GM21717 (cell line): Measurements from ENCODE around the gene GANC.

Experiments used
- ATAC-seq: cut with Tn5 transposase; IDR thresholded peaks from one replicate; pipeline ENCODE4 v1.9.1; 2021; ENCODE audit warnings: mild to moderate bottlenecking, moderate library complexity; ENCODE audit not compliant: unreplicated experiment

Gene GANC

DNA sequence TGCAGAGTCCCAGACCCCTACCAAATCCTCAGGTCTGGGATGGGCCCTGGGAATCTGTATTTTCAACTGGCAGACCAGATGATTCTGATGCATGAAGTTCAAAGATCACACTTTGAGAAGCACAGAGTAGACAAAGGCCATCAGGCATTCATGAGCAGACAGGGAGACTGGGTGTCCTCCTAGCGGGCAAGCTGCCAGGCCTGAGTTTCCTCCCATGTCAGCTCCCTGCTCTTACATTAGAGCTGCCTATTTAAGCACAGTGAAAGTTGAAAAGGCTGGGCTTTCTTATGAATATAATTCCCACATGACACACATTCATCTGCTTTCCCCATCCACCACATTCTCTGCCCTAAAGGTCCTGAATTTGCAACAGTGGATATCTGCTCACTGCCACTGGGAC lies 100.3 kb downstream of the GANC start:
- no peak for ATAC-seq

DNA sequence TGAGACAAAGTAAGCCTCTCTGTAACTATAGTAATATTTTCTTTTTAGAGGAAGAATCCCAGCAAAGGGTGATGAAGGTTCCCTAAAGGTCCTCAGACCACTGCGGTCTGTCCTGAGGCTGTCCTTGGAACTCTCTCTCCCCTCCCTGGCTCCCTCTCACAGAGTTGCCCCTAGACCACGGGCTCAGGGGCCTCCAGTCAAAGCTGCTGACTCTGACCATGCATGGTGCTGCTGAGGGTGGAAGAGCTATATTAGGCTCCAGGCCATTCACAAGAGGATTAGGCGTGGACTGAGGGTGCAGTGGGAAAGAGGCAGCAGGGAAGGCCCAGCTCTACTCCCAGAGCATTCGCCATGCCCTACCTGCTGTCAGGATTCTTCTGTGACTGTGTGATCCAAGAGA lies 100.9 kb downstream of the GANC start:
- no peak for ATAC-seq

DNA sequence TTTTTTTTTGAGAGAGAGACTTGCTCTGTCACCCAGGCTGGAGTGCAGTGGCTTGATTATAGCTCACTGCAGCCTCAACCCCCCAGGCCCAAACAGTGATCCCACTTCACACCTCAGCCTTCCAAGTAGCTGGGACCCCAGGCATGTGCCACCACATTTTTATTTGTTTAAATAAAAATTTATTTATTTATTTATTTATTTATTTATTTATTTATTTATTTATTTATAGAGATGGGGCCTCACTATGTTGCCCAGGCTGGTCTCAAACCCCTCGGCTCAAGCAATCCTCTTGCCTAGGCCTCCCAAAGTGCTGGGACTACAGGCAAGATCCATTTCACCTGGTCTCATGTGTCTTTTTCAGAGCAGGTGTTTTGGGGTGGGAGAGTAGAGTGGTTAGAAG lies 101.8 kb downstream of the GANC start:
- ATAC-seq: no peak

DNA sequence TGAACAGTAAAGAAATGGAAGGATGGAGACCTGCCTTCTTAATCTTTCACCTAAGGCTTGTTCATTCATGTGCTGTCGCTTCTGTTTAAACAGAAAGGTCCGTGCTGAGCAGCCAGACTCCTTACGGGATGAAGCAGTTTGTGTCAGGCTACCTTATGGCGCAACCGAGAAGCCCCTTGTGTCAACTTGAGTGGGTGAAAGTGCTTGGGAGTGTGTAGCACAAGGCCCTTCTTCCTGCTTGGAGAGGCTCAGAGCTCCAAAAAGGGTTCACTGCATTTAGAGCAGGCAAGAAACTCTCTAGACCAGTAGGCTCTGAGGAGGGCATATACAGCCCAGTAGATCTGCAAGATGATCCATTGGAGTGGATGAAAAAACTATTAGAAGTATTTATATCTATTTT lies 102.3 kb downstream of the GANC start:
- ATAC-seq: no peak

DNA sequence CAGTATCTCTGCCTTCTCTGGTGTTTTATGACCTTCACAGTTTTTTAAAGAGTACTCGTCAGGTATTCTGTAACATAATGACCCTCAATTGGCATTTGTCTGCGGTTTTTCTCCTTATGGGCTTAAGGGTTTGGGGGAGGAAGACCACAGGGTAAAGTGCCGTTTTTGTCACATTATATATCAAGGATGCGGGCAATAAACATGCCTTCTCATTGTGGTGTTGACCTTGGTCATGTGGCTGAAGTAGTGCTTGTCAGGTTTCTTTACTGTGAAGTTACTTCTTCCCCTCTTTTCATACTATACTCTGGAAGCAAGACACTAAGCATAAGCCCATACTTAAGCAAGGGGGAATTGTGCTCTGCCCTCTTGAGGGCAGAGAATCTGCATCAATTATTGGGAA lies 102.9 kb downstream of the GANC start:
- ATAC-seq: no peak

DNA sequence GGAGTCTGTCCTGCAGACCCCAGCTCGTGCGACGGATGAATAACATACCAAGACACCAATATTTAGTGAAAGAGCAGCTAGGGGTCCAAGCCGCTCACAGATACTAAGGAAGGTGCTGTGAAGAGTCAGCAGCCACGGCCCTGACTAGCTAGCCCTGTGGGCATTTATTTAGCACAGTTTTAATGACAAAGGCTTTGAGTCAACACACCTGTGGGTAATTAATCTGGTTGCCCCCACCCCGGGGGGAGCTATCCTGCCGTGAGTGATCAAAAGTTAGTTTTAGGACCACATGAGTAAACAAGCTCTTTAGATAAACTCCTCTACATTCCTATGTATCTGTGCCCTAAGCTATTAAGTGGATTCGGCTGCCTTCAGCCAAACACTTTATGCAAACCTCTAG lies 105.0 kb downstream of the GANC start:
- ATAC-seq: no peak

DNA sequence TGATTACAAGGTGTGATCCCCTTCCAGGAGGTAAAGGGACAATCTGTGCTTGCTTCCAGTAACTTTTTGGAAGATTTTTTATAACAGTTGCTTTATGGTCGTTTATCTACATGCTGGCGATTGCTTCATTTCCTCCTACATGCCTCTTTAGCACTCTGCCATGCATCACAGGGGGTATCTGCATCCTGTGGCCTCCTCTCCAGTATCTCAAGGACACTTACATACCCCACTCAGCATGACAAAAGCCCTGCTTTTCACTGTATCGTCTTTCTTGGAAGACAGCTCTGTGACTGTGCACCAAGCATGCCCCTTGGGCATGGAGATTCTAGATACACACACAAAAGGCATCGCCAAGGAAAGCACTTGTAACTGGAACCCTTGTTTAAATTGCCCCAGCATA lies 111.6 kb downstream of the GANC start:
- no peak for ATAC-seq

DNA sequence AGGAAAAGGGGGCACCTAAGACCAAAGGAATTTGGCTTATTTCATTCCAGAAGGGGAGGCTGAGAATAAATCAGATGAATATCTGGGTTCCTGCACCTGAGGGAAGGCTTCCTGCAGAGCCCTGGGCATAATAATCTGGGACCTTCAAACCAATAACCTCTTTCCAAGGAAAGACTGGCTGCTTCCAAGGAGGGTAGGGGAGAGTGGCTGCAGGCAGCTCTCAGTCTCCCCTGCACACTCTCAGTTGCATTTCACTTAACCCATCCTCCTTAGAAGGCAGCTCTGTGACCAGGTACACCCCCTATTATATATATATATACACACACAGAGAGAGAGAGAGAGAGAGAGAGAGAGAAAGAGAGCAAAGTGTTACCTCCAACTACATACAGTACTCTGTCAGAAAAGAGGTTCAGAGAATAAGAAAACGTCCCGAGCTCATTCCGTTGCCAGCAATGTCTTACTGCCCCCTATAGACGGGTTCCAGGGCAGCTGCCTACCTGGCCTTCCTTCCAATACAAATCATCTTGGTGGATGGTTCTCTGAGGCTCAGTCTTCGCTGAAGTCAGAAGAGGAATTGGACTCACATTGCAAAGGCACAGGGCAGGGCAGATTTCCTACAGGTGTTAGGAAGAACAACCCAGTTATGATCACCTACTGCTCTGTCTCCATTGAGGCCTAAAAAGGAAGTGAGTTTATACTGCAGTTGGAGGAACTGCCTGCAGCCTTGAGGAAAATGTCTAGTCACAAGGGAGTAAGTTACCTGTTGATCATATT lies 112.4 kb downstream of the GANC start:
- ATAC-seq: no peak

DNA sequence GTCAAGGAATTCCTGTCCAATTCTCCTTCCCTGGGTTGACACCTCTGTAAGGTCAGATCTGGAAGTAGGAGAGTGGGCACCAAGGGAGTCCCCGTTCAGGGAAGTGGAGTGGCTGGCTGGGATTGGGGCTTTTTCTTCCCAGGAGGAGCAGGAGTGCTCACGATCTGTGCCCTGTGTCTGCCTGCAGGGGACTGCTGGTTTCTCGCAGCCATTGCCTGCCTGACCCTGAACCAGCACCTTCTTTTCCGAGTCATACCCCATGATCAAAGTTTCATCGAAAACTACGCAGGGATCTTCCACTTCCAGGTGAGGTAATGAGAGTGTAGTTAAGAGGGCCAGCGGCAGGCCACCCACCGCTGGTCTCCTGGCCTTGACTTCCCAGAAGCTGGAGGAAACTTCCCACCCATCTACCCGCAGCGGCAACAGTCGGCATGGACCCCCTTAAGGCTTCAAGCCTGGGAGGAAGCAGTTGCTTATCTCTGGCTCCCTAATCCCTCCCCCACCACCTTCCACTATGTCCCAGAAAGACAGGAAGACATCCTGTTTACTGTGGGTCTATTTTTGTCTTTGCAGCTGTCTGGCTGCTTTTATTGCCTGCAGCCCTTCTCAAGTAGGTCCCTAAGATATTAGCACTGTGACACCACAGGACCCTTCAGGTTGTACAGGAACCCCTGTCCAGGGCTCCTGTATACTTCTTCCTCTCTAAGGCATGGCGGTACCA lies 113.1 kb downstream of the GANC start:
- no peak for ATAC-seq

DNA sequence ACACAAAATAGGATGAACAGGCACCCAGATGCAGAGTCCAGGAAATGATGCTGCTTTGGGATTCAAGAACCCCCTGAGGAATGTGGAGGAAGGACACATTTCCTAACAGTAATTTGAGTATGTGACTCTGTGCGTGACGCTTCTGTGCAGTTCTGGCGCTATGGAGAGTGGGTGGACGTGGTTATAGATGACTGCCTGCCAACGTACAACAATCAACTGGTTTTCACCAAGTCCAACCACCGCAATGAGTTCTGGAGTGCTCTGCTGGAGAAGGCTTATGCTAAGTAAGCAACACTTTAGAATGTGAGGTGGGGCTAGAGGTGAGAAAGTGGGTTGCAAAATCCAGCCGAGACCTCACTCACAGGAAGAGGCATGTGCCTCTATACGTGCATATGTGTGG lies 114.6 kb downstream of the GANC start:
- no peak for ATAC-seq

DNA sequence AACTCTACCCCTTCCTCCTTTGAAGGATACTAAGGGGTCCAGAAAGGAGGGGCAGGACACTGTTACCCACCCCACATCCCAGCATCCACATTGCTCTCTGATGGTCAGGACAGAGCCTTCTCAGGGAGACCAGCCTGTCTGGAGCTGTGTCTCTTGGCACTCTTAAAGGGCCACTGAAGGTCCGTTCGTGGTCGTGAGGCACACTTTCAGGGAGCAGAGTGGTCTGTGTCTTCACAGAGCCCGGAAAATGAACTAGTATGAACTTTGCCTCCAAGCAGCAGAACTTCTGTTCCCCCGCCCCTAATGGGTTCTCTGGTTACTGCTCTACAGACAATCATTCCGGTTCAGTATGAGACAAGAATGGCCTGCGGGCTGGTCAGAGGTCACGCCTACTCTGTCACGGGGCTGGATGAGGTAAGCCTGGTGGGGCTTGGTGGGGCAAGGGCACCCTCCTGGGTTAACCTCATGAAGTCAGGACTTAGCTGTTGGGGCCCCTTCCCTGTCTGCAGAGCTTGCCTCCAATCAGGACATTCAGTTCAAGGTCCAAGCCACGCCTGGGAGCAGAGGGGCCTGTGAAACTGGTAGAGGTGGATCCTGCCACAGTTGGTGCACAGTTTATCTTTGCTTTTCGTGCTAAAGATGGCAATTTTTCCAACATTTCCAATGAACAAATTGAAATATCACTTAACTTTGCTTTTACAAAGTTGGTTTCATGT lies 119.5 kb downstream of the GANC start:
- ATAC-seq: no peak

DNA sequence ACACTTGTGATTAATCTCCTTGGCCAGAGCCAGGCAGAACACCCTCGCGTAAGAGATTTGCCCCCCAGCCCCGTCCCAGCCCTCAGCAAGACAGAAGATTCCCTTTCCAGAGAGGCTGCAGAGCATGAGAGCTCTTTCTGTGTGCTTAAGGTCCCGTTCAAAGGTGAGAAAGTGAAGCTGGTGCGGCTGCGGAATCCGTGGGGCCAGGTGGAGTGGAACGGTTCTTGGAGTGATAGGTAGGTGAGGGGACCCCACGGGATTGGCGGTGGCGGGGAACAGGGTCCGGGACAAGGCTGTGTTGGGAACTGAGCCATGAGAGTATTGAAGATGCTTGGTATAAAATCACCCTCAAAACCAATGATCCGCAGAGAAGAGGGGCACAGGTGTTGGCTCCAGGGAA lies 121.1 kb downstream of the GANC start:
- ATAC-seq: no peak

DNA sequence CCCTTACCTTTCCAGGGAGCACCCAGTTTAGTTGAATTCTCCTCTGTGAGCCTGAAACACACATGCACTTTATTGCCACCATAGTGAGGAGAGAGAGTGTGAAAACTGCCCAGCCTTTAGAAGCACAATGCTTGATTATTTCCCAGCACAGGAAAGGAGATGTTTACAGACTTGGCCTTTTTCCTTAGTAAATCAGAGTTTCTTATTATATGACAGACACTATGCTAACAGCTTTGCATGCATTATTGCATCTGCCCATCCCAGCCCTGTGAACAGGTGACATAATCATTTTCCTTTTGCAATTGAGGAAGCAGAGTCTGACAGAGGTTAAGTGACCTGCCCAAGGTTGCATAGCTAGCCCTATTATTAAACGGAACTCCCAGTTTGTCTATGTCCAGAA lies 122.8 kb downstream of the GANC start:
- ATAC-seq: no peak

DNA sequence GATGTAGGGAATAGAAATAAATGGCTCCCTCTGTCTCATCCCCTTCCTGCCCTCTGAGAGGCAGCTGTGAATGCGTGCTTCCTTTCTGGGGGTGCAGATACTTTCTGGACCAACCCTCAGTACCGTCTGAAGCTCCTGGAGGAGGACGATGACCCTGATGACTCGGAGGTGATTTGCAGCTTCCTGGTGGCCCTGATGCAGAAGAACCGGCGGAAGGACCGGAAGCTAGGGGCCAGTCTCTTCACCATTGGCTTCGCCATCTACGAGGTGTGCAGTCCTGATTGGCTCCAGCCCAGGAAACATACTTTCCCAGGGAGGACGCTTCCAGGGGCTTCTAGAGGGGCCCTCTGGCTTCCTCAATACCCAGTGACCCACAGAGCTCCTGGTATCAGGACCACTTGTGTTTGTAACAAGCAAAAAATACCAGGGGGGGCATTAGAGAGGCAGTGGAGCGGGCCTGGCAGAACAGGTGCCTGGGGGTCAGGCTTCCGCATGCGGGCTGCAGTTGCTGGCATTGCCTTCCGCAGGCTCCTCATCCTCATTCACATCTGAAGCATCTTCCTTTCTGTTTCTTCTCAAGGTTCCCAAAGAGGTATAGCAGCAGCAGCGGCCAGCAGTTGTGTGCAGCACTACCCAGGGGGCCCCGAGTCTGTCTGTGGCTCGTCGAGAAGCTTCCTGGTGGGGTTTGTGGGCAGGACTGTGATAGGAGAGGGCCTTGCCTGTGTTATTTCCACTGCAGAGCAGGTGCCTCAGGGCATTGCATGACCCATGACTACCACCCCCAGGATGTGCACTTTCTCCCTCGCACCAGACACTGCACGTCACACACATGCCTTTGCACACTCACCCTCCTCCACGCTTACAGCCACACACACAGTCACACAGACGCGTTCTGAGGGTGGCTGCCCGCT lies 128.8 kb downstream of the GANC start:
- ATAC-seq: no peak

DNA sequence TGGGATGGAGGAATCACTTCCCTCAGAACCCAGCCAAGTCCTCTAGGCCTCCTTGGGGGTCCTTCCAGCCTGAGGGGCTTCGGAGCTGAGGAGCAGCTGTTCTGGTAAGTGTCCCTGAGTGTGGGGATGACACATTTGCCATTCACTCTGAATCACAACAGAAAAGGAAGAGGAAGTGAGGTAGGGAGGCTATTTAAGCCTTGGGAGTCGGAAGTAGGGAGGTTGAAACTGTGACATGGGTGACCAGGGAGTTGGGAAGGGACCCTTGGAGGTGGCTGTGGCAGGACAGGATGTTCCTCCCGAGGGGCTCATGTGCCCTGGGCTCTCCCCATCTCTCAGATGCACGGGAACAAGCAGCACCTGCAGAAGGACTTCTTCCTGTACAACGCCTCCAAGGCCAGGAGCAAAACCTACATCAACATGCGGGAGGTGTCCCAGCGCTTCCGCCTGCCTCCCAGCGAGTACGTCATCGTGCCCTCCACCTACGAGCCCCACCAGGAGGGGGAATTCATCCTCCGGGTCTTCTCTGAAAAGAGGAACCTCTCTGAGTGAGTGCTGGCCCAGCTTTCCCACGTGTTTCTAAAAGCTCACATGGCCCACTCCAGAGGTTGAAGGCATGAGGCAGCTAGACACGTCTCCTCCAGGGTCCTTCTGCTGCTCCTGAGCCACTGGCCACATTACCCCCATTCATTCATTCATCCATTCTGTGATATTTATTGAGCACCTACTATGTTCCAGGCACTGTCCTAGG lies 129.6 kb downstream of the GANC start:
- no peak for ATAC-seq

DNA sequence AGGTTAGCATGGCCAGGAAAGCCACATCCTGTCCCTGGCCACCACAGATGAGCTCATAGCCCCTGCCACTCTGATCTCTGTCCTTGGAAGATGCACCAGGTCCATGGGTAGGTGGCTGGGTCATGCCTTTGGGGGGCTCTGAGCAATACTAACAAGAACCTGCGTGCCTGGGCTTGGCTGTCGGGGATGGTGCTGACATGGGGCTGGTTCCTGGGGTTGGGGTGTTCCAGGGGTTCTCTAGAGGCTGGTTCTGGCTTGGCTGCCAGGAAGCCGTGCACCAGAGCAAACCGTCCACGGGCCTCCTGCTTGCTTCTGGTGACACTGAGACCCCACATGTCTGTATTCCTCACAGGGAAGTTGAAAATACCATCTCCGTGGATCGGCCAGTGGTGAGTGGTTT lies 130.4 kb downstream of the GANC start:
- ATAC-seq: no peak

DNA sequence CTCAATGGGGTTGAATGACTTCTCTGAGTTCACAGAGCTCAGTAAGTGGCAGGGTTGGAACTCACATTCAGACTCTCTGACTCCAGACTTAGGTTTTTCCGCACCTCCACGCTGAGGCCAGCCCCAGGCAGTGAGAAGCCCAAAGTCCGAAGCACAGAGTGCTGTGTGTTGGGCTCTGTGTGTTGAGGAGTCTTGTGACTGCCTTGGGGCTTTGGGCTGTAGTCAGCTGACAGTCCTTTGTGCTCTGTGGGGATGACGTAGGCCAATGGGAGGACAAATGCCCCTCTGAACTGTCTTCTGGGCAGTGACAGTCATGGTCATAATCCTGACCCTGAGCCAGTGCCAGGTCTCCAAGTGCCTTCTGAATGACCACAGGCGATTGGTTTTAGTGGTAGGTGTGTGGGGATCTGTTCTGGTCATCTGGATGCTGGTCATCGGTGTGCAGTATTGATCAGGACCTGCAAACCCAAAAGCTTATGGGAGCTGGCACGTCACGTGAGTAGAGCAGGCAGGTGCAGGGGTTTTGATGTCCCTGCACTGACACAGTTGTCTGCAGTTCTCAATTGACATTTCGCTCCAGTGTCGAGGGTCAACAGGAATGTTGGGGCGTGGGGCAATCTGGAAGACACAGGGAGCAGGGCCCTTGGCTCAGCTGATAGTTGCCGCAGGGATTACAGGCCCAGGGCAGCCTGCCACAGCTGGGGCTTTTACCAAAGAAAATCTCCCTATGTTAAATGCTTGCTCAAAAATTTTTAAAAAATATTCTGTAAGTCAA lies 131.6 kb downstream of the GANC start:
- no peak for ATAC-seq

DNA sequence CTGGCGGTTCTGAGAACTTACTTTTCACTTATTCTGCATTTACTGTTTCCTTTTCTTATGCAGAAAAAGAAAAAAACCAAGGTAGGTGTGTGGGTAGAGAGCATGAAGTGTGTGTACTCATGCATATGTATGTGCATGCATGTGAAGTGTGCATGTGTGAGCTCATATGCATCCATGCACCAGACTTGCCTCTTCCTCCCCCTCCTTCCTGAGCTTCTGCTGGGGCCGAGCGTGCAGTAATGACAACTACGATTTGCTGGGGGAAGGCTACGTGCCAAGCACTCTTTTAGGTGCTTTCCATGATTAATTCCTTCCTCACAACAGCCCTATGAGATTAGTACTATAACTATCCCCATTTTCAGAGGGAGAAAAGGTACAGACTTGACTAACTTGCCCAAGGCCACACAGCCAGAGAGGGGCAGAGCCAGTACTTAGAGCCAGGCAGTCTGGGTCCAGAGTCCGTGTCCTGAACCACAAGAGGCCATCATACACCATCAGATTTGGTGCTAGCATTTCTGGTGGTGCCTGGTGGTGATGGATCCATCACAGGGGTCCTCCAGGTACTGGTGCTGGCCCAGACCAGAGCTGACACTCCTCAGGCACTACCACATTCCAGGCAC lies 133.0 kb downstream of the GANC start:
- ATAC-seq: no peak
